C4-2B (cell line): Measurements from ENCODE around the gene NUDT17.
"Not testable (repeated sequence)": the region's sequence is repeated elsewhere in the genome, so short reads cannot be mapped to it uniquely, and the experiment has no call there.

Experiments used
- ZFX ChIP-seq: fragments of 450-650 bp; IDR thresholded peaks from 2 replicates; pipeline ENCODE4 v1.6.1; 2017
- TF ChIP-seq, protein P1 (sequence below): fragments of 450-650 bp; conservative IDR thresholded peaks from 2 replicates; pipeline ENCODE4 v1.5.1; 2017; ENCODE audit warnings: mild to moderate bottlenecking

DNA sequence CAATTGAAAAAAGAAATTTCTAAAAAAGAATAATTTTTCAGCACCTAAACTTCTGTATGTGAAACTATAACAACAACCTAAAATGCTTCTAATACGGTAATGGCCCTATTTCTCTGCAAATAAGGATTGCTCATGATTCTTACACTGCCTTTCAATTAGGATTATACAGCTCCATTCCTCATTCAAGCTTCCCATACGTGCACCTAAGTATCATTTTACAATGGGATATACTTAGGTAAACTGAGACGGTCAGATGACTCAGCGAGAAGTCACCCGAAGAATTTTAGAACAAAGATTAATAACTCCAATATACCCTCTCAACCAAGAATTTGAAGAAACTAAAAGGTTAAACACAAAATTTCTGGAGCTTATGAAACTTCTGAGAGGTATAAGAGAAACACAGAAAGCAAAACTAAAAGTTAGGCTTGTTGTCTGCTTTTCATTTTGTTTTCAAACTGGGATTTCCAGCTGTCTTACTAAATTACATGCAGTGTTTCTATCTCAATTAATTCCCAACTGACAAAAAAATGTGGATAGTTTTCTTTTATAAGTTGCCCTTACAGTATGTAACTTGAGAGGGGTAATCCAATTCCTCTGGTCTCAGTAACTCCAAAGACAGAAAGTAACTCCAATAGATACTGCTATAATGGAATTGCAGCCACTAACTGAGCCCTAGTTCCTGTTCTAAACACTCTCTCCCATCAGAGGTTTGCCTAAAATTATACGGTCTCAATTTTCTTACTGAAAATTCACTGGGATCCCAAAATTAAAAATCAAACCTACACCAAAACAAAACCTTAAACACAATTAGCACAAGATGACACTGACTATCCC is 32.2 kb upstream of the NUDT17 start:
- TF ChIP-seq, protein P1, sequence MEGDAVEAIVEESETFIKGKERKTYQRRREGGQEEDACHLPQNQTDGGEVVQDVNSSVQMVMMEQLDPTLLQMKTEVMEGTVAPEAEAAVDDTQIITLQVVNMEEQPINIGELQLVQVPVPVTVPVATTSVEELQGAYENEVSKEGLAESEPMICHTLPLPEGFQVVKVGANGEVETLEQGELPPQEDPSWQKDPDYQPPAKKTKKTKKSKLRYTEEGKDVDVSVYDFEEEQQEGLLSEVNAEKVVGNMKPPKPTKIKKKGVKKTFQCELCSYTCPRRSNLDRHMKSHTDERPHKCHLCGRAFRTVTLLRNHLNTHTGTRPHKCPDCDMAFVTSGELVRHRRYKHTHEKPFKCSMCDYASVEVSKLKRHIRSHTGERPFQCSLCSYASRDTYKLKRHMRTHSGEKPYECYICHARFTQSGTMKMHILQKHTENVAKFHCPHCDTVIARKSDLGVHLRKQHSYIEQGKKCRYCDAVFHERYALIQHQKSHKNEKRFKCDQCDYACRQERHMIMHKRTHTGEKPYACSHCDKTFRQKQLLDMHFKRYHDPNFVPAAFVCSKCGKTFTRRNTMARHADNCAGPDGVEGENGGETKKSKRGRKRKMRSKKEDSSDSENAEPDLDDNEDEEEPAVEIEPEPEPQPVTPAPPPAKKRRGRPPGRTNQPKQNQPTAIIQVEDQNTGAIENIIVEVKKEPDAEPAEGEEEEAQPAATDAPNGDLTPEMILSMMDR: not testable (repeated sequence)
- not testable (repeated sequence) for TF ChIP-seq ZFX
